ENCODE data around the gene N4BP2L1.

Gene N4BP2L1

DNA sequence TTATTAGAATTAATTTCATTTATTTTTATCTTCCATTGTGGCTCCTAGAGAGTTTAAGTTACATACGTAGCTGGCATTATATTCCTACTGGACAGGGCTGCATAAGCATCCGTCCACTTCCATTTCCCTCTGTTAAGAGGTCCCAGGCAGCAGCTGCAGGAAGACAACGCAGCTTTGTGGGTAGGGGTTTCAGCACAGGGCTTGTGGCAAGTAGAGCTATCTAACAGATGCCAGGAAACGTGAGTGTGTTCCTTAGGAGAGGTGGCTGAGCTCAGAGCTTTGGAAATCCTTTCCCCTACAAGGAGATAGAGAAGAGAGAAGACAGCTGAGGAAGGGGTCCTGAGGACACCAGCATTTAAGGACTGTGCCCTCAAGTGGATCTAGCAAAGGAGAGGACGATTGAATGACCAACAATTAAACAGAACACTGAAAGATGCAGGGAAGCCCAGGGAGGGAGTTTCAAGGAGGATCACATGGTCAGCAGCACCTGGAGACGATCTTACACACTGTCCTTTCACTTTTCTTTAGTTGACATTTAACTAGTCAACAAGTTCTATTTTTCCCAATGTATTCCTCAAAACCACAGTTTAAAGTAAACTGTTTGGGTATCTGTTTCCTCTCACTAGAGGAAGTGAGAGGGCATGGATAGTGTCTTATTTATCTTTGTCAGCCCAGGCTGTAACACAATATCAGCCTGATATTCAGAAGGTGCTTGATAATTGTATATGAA is 2.3 kb upstream of the N4BP2L1 start:
- H3K9ac ChIP-seq (ENCODE audit: low read length) = no peak overlapping the region
- H3K4me1 ChIP-seq (ENCODE audit: control insufficient read depth, insufficient read depth, low read length) = peaks cover 14% of the 10 kb centered on the region
- no peak overlapping the region for H3K4me3 ChIP-seq (ENCODE audit: low read depth, low read length)
- no peaks in the 10 kb centered on the region for H3K36me3 ChIP-seq (ENCODE audit: control insufficient read depth, insufficient read depth, low read length)
- H3K27ac ChIP-seq (ENCODE audit: low read depth, low read length) = no peak overlapping the region
- peaks cover 17% of the 10 kb centered on the region for H3K27me3 ChIP-seq (ENCODE audit: control insufficient read depth, insufficient read depth, low read length)
- no peaks in the 10 kb centered on the region for H3K9me3 ChIP-seq (ENCODE audit: control insufficient read depth, insufficient read depth, low read depth, low read length)

DNA sequence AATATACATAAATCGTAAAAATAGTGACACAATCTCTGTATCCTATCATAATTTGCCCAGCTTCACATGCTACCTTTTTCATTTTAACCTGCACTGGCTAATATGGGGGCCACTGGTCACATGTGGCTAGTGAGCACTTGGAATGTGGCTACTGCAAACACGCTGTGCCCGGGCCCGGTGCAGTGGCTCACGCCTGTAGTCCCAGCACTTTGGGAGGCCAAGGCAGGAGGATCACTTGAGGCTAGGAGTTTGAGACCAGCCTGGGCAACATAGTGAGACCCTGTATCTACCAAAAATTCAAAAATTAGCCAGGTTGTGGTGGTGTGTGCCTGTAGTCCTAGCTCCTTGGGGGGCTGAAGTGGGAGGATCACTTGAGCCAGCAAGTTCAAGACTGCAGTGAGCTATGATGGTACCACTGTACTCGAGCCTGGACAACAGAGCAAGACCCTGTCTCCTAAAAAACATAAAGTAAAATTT is 1.5 kb upstream of the N4BP2L1 start:
- no peaks in the 10 kb centered on the region for H3K9me3 ChIP-seq (ENCODE audit: control insufficient read depth, insufficient read depth, low read depth, low read length)
- peaks cover 14% of the 10 kb centered on the region for H3K4me1 ChIP-seq (ENCODE audit: control insufficient read depth, insufficient read depth, low read length)
- H3K36me3 ChIP-seq (ENCODE audit: control insufficient read depth, insufficient read depth, low read length) = no peaks in the 10 kb centered on the region
- no peak overlapping the region for H3K9ac ChIP-seq (ENCODE audit: low read length)
- H3K27ac ChIP-seq (ENCODE audit: low read depth, low read length) = no peak overlapping the region
- no peak overlapping the region for H3K4me3 ChIP-seq (ENCODE audit: low read depth, low read length)
- peaks cover 17% of the 10 kb centered on the region for H3K27me3 ChIP-seq (ENCODE audit: control insufficient read depth, insufficient read depth, low read length)

DNA sequence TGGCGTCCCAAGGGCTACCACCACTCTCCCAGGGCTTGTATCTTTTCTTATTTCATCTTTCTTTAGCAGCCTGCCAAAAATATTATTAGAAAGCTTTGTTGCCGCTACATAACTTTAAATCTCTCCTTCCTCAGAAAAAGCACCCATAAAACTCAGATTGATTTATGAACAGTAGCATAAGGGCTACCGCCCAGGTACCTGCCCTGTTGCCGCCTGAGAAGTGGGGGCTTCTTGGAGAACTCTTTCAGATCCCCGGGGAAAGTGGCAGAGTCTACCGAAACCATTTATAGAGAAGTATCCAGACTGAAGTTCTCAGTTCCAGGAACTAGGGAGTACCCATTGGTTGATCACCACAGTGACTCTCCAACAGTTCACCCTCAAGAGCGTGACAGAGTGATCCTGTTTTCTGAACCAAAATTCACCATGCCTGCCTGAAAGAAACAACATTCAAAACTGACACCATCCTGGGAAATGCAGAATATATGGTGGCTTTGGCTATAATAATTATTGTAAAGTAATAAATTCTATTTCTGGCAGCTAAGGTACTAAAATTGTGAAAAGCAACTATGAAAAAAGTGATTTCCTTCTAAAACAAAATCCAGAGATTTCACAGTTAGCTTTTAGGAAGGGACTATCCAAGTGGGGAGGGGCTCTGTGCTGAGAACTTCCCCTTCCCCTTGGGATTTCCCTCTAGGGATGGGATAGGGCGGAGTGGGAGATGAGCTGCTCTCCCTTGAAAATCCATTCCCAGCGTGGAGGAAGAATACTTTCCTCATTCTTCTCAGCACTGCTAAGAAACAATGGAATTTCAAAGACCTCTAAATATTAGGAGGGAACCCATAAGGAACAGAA is 877 bp upstream of the N4BP2L1 start:
- Histone ChIP-seq H3K27ac (ENCODE audit: low read depth, low read length) (no peak overlapping the region), H3K9me3 (ENCODE audit: control insufficient read depth, insufficient read depth, low read depth, low read length) (no peaks in the 10 kb centered on the region), H3K4me1 (ENCODE audit: control insufficient read depth, insufficient read depth, low read length) (peaks cover 14% of the 10 kb centered on the region), H3K27me3 (ENCODE audit: control insufficient read depth, insufficient read depth, low read length) (peaks cover 17% of the 10 kb centered on the region), H3K4me3 (ENCODE audit: low read depth, low read length) (peak overlapping the region; percentile 86), H3K9ac (ENCODE audit: low read length) (no peak overlapping the region), H3K36me3 (ENCODE audit: control insufficient read depth, insufficient read depth, low read length) (no peaks in the 10 kb centered on the region)

DNA sequence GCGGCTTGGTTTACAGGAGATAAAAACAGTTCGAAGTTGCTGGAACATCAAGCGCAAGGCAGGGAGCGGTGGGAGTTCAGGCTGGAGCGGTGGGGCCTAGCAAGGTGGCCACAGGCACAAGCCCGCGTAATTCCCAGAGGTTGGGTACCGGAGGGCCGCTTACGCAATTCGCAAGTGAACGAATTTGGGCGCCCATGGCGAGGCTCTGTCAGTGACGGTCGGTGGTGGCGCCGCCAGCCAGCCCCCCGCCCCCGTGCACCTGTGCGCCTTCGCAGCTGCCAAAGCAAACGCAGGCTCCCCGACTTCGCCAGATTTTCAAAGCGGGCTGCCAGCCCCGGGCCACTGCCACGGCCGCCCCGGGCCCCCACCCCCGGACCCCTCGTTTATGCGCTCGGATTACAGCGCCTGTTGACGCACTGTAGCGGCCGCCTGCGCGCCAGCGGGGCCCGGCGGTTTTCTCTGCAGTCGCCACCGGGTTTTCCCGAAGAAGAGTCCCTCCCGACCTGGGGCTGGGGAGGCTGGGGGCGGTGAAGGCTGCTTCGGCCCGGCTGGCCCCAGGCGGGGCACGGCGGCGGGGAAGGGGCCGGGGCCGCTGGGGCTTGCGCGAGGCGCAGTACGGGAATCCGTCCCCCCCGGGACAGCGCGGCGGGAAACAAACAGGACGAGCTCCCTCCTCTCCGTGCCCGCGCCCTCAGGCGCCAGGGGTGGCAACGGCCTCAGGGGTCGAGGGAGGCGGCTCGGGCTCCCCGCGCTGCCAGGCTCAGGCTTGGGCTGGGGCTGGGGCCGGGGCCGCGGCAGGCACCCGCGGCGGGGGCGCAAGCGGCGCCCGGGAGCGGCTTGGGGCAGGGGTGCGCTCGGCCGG is 709 bp downstream of the N4BP2L1 start:
- Histone ChIP-seq H3K27me3 (ENCODE audit: control insufficient read depth, insufficient read depth, low read length) (peaks cover 17% of the 10 kb centered on the region), H3K9ac (ENCODE audit: low read length) (peak overlapping the region; percentile 5), H3K36me3 (ENCODE audit: control insufficient read depth, insufficient read depth, low read length) (no peaks in the 10 kb centered on the region), H3K27ac (ENCODE audit: low read depth, low read length) (no peak overlapping the region), H3K9me3 (ENCODE audit: control insufficient read depth, insufficient read depth, low read depth, low read length) (no peaks in the 10 kb centered on the region), H3K4me1 (ENCODE audit: control insufficient read depth, insufficient read depth, low read length) (peaks cover 14% of the 10 kb centered on the region), H3K4me3 (ENCODE audit: low read depth, low read length) (peak overlapping the region; percentile 86)

DNA sequence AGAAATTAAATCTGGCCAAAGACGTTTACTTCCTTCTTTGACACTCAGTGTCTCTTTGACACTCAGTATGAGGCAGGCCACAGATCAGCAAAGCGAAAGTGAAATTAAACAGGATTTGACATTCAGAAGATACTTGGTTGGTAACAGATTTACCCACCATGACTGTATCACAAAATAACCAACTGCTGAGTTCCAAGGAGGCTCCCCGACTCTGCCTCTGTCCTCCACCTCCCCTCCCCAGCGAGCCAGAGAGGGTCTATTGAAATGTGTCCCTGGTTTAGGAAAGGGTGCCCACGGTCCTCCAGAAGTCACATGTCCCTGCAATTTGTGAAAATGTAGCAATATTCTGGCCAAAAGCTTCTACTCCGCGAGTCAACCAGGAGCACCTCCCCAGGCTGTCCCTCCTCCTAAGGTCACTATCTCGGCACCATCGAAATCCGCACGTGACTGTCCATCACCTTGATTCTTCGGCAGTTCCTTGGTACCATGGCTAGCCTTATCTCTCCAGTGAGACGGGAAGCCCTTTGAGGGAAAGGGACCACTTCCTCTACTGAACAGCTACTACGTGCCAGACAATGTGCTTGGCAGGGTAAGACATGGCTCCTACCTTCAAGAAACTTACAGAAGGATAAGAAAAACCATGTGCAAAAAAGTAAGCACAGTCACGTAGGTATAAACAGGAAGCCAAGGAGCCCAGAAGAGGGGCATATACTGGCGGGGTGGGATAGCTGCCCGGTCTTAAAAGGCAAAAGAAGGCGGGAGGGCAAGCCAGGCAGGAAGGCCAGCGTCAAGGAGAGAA is 1.5 kb downstream of the N4BP2L1 start:
- Histone ChIP-seq H3K36me3 (ENCODE audit: control insufficient read depth, insufficient read depth, low read length) (no peaks in the 10 kb centered on the region), H3K4me1 (ENCODE audit: control insufficient read depth, insufficient read depth, low read length) (peaks cover 14% of the 10 kb centered on the region), H3K9ac (ENCODE audit: low read length) (peak overlapping the region; percentile 5), H3K27me3 (ENCODE audit: control insufficient read depth, insufficient read depth, low read length) (peaks cover 17% of the 10 kb centered on the region), H3K27ac (ENCODE audit: low read depth, low read length) (no peak overlapping the region), H3K4me3 (ENCODE audit: low read depth, low read length) (peak overlapping the region; percentile 86), H3K9me3 (ENCODE audit: control insufficient read depth, insufficient read depth, low read depth, low read length) (no peaks in the 10 kb centered on the region)

DNA sequence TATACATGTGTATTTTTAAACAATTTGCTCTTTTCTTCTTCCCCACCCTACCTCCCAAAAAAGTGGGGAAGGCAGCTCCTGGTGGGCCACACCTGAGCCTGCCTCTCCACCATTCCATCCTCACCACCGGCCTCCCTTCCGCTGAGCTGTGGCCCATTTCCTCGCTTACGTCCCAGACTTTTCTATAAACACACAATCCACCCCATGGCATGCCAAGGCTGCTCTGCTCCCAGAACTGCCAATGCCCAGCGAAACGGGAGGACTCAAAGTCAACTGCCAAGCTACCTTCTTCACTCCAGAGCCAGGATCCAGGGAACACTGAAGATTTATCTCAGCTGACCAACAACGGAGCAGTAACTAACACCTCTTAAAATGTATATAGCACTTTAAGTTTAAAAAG is 2.8 kb downstream of the N4BP2L1 start:
- Histone ChIP-seq H3K27ac (ENCODE audit: low read depth, low read length) (no peak overlapping the region), H3K9me3 (ENCODE audit: control insufficient read depth, insufficient read depth, low read depth, low read length) (0 out of 2 replicates have a peak, but pooled peaks cover 1% of the 10 kb centered on the region), H3K4me1 (ENCODE audit: control insufficient read depth, insufficient read depth, low read length) (peaks cover 14% of the 10 kb centered on the region), H3K36me3 (ENCODE audit: control insufficient read depth, insufficient read depth, low read length) (no peaks in the 10 kb centered on the region), H3K27me3 (ENCODE audit: control insufficient read depth, insufficient read depth, low read length) (peaks cover 17% of the 10 kb centered on the region), H3K4me3 (ENCODE audit: low read depth, low read length) (no peak overlapping the region), H3K9ac (ENCODE audit: low read length) (no peak overlapping the region)

DNA sequence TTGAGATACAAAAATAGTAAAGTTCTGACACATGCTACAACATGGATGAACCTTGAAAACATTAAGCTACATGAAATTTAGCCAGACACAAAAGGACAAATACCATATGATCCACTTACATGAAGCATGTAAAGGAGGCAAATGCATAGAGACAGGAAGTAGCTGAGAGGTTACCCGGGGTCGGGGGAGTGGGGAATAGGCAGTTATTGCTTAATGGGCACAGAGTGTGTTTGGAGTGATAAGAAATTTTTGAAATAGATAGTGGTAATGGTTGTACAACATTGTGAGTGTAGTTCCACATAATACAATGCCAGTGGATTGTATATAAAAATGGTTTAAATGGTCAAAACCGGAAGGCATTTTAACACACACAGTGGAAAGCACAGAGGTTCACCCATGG is 4.3 kb downstream of the N4BP2L1 start:
- H3K4me3 ChIP-seq (ENCODE audit: low read depth, low read length) = no peak overlapping the region
- peaks cover 17% of the 10 kb centered on the region for H3K27me3 ChIP-seq (ENCODE audit: control insufficient read depth, insufficient read depth, low read length)
- H3K9ac ChIP-seq (ENCODE audit: low read length) = no peak overlapping the region
- no peak overlapping the region for H3K27ac ChIP-seq (ENCODE audit: low read depth, low read length)
- peaks cover 10% of the 10 kb centered on the region for H3K9me3 ChIP-seq (ENCODE audit: control insufficient read depth, insufficient read depth, low read depth, low read length)
- peaks cover 10% of the 10 kb centered on the region for H3K4me1 ChIP-seq (ENCODE audit: control insufficient read depth, insufficient read depth, low read length)
- H3K36me3 ChIP-seq (ENCODE audit: control insufficient read depth, insufficient read depth, low read length) = no peaks in the 10 kb centered on the region

DNA sequence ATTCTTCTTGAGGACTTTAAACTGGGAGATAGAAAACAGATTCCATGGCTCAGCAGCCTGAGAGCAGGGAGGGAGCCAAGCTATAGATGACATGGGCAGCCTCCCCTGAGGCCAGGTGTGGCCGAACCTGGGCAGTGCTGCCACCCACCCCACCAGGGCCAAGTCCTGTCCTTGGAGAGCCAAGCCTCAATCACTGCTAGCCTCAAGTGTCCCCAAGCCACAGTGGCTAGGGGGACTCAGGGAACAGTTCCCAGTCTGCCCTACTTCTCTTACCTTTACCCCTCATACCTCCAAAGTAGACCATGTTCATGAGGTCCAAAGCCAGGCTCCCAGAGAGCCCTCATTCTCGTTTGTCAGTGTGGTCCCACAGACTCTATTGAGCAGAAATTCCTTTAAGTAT is 8.1 kb downstream of the N4BP2L1 start:
- Histone ChIP-seq H3K36me3 (ENCODE audit: control insufficient read depth, insufficient read depth, low read length) (no peaks in the 10 kb centered on the region), H3K9me3 (ENCODE audit: control insufficient read depth, insufficient read depth, low read depth, low read length) (peaks cover 21% of the 10 kb centered on the region)

DNA sequence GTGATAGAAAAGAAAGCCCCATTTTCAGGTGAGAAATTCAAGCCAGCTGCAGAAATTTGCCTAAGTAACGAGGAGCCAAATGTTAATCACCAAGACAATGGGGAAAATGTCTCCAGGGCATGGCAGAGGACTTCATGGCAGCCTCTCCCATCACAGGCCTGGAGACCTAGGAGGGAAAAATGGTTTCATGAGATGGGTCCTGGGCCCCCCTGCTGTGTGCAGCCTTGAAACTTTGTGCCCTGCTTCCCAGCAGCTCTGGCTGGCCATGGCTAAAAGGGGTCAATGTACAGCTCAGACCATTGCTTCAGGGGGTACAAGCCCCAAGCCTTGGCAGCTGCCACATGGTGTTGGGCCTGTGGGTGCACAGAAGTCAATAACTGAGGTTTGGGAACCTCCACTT is 9.9 kb downstream of the N4BP2L1 start:
- Histone ChIP-seq H3K36me3 (ENCODE audit: control insufficient read depth, insufficient read depth, low read length) (no peaks in the 10 kb centered on the region), H3K27me3 (ENCODE audit: control insufficient read depth, insufficient read depth, low read length) (no peaks in the 10 kb centered on the region), H3K9ac (ENCODE audit: low read length) (no peak overlapping the region)

More for the DNA sequence above, 8.1 kb downstream of the N4BP2L1 start:
- Histone ChIP-seq H3K27ac (ENCODE audit: low read depth, low read length) (no peak overlapping the region), H3K27me3 (ENCODE audit: control insufficient read depth, insufficient read depth, low read length) (no peaks in the 10 kb centered on the region), H3K9ac (ENCODE audit: low read length) (no peak overlapping the region), H3K4me1 (ENCODE audit: control insufficient read depth, insufficient read depth, low read length) (no peaks in the 10 kb centered on the region), H3K4me3 (ENCODE audit: low read depth, low read length) (no peak overlapping the region)

DNA sequence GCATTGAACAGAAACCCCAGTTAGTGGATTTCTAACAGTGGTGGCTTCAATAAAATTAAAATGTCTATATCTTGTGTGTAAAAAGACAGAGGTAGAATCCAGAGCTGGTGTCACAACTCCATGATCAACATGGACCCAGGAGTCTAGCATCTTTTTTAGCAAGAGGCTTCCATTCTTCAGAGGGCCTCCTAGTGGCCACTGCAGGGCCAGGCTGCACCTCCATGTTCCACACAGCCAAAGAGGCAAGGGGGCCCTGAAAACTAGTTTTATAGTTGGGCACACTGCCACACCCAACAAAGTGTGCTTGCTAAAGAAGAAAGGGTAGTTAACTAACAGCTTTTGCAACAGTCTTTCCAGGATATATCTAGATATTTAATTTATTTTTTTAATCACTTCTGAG is 12.9 kb downstream of the N4BP2L1 start:
- Histone ChIP-seq H3K9ac (ENCODE audit: low read length) (no peak overlapping the region), H3K36me3 (ENCODE audit: control insufficient read depth, insufficient read depth, low read length) (no peaks in the 10 kb centered on the region), H3K4me3 (ENCODE audit: low read depth, low read length) (no peak overlapping the region), H3K4me1 (ENCODE audit: control insufficient read depth, insufficient read depth, low read length) (peaks cover 4% of the 10 kb centered on the region; the same call in 1 of the 2 replicates), H3K9me3 (ENCODE audit: control insufficient read depth, insufficient read depth, low read depth, low read length) (peaks cover 18% of the 10 kb centered on the region), H3K27ac (ENCODE audit: low read depth, low read length) (no peak overlapping the region), H3K27me3 (ENCODE audit: control insufficient read depth, insufficient read depth, low read length) (no peaks in the 10 kb centered on the region)

More for the DNA sequence above, 9.9 kb downstream of the N4BP2L1 start:
- Histone ChIP-seq H3K4me3 (ENCODE audit: low read depth, low read length) (no peak overlapping the region), H3K27ac (ENCODE audit: low read depth, low read length) (no peak overlapping the region), H3K4me1 (ENCODE audit: control insufficient read depth, insufficient read depth, low read length) (no peaks in the 10 kb centered on the region), H3K9me3 (ENCODE audit: control insufficient read depth, insufficient read depth, low read depth, low read length) (peaks cover 21% of the 10 kb centered on the region)

Data from HUES6 (cell line).